Stimulated activated effector memory CD8-positive, alpha-beta T cell treated with anti-CD3 and anti-CD28 coated beads, Interleukin-12 subunit alpha, Interleukin-12 subunit beta, amount 100 ng/mL, for 72 hours (primary cell): Measurements from ENCODE around the gene MARK4.
A peak's percentile ranks its signal among the peaks of the same experiment; 100 is the strongest.
"Not testable (repeated sequence)": the region's sequence is repeated elsewhere in the genome, so short reads cannot be mapped to it uniquely, and the experiment has no call there.

Source experiments
- ATAC-seq: fragments of 150-1000 bp; cut with Tn5 transposase; 2 replicates; pipeline ENCODE4 v1.10.0; 2021
- DNase-seq, 2 donors: peaks; one replicate each; pipeline ENCODE4 v3.0.0; 2021 to 2022; ENCODE audit warnings: low spot score in 2 of 2
- H3K27ac Mint-ChIP-seq: one replicate; pipeline ENCODE4 v1.8.0; 2022; ENCODE audit warnings: mild to moderate bottlenecking, mixed read lengths
- H3K36me3 Mint-ChIP-seq: one replicate; pipeline ENCODE4 v1.8.0; 2022; ENCODE audit warnings: mild to moderate bottlenecking, mixed read lengths
- H3K4me1 Mint-ChIP-seq: one replicate; pipeline ENCODE4 v1.8.0; 2022; ENCODE audit warnings: mixed read lengths
- H3K4me3 Mint-ChIP-seq: one replicate; pipeline ENCODE4 v1.8.0; 2022; ENCODE audit warnings: mild to moderate bottlenecking, mixed read lengths
- H3K9me3 Mint-ChIP-seq: one replicate; pipeline ENCODE4 v1.8.0; 2022; ENCODE audit warnings: mixed read lengths

The MARK4 gene

DNA sequence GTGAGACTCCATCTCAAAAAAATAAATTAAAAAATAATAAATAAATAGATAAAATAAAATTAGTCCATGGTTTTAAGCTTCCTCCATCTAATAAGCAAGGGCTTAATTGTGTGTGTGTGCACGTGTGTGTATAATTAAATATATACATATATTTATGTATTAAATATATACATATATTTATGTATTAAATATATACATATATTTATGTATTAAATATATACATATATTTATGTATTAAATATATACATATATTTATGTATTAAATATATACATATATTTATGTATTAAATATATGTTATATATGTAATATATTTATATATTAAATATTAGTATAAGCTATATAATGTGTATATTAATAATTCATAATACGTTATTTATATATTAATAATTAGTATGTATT, 22.0 kb upstream of the MARK4 start:
- DNase-seq, H3K36me3 Mint-ChIP-seq, ATAC-seq, H3K4me3 Mint-ChIP-seq, H3K9me3 Mint-ChIP-seq, H3K4me1 Mint-ChIP-seq, H3K27ac Mint-ChIP-seq: not testable (repeated sequence)

DNA sequence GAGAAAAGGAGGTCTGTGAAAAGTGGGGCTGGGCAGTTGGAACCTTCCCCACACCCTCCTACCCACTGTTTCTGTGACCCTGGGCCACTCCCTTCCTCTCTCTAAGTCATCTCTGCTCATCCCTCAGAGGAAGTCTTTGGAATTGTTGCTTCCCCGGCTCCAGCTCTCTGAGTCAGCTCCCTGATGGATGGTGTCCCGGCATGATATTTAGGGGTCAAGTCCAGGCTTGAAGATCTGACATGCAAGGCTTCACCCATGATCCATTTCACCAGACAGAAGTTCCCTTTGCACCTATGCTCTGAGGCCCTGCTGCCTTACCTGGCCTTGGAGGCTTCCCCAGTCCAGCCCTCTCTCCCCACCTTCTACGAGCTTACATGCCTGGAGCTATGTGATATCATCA, 19.2 kb upstream of the MARK4 start:
- no peak for ATAC-seq
- no peak for DNase-seq
- Mint-ChIP-seq H3K36me3 (no peaks in the 10 kb centered on the region), H3K4me3 (no peak overlapping the region), H3K9me3 (no peaks in the 10 kb centered on the region), H3K4me1 (no peaks in the 10 kb centered on the region), H3K27ac (no peak overlapping the region)

DNA sequence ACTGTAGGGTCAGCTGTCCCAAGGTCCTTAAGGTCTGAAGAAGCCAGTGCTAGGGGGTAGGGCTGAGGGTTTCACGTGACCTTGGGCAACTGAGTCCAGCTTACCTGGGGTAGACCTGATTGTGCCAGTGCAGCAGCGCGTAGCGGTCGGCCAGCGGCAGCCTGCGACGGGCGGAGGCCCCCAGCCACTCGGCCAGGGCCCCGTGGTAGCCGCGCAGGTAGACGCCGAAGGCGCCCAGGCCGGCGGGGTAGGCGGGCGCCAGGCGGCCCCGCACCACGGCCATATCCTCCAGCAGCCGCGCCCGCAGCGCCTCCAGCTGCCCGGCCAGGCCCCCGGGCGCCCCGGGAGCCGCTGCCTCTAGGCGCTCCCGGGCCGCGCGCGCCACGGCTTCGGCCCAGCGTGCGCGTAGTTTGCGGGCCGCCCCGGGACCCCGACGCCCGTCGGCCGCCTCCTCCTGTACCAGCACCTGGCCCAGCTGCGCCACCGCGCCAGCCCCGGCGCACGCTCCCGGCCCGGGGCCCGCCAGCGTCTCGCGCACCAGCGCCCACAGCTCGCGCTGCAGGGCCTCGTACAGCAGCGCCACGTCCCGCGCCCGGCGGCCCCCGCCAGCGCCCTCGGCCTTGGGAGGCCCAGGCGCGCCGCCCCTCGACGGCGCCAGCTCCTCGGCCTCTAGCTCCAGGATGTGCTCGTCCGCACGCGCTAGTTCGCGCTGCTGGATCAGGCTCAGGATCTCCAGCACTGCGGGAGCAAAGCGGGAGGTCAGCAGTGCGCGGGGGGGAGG, 16.8 kb upstream of the MARK4 start:
- Mint-ChIP-seq H3K4me3 (no peak overlapping the region), H3K4me1 (no peaks in the 10 kb centered on the region), H3K27ac (no peak overlapping the region), H3K9me3 (no peaks in the 10 kb centered on the region), H3K36me3 (no peaks in the 10 kb centered on the region)
- ATAC-seq = no peak
- no peak for DNase-seq

DNA sequence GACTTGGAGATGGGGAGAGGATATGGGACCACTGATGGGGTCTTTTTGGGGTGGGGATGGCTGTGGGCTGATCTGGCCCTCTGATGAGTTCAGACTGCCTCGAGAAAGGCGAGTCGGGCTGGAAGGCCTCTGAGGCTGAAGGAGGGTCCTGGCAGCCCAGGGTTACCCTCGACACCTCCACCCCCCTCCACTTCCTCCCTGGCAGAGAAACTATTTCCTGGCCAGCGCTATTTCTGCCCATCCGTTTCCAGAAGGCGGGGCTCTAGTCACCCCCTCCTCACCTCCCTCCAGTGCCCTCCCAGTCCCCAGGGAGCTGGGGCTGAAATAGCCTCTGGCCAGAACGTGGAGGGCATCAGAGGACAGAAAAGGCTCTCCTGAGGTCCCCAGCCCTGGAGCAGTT, 15.6 kb upstream of the MARK4 start:
- no peaks in the 10 kb centered on the region for H3K9me3 Mint-ChIP-seq
- H3K27ac Mint-ChIP-seq = peak overlapping the region; percentile 63
- H3K4me3 Mint-ChIP-seq = no peak overlapping the region
- DNase-seq (no peak), ATAC-seq (no peak)
- H3K4me1 Mint-ChIP-seq = no peaks in the 10 kb centered on the region
- H3K36me3 Mint-ChIP-seq = no peaks in the 10 kb centered on the region

DNA sequence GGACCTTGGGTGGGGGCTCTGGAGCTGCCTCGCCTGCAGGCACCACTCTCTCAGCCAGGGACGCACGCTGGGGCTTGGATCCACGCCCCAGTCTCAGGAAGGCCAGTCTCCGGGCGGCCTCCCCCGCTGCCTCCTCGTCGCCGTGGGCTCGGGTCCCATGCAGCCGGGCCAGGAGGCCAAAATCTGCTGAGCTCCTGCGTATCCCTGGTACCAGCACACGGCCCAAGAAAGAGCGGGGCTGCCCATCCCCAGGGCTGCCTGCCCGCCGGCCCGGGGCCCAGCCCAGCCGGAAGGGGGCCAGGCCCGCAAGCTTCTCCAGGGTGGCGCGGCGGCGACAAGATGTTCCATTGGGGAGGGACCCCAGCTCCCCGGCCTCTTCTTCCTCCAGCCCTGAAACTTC, 12.5 kb upstream of the MARK4 start:
- no peak for ATAC-seq
- H3K27ac Mint-ChIP-seq = no peak overlapping the region

DNA sequence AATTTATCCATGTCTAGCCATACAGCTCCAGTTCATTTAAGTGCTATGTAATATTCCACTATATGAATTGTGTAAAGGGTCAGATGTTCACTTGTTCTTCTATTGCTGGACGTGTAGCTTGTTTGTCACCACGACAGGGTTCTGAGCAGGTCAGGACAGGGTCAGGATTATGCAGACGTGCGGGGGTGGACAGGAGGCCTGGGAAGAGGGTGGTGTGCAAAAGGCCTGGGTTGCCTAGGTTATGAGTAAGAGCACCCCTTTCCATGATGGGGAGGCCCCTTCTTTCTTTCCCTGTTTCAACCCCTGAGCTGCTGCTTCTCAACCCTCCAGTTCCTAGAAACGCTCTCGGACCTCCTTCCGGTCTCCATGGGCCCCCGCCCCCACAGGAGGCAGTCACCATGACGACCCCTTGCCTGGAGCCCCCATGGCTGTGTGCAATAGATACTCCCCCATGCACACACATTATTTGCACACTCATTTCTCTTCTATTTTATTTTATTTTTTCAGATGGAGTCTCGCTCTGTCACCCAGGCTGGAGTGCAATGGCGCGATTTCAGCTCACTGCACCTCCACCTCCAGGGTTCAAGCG, 7.8 kb upstream of the MARK4 start:
- Mint-ChIP-seq H3K4me1 (peaks cover 6% of the 10 kb centered on the region), H3K27ac (no peak overlapping the region), H3K4me3 (no peak overlapping the region), H3K9me3 (no peaks in the 10 kb centered on the region), H3K36me3 (no peaks in the 10 kb centered on the region)
- DNase-seq = no peak
- no peak for ATAC-seq

More for the DNA sequence above, 12.5 kb upstream of the MARK4 start:
- Mint-ChIP-seq H3K9me3 (no peaks in the 10 kb centered on the region), H3K36me3 (no peaks in the 10 kb centered on the region), H3K4me1 (peaks cover 5% of the 10 kb centered on the region), H3K4me3 (no peak overlapping the region)
- no peak for DNase-seq

DNA sequence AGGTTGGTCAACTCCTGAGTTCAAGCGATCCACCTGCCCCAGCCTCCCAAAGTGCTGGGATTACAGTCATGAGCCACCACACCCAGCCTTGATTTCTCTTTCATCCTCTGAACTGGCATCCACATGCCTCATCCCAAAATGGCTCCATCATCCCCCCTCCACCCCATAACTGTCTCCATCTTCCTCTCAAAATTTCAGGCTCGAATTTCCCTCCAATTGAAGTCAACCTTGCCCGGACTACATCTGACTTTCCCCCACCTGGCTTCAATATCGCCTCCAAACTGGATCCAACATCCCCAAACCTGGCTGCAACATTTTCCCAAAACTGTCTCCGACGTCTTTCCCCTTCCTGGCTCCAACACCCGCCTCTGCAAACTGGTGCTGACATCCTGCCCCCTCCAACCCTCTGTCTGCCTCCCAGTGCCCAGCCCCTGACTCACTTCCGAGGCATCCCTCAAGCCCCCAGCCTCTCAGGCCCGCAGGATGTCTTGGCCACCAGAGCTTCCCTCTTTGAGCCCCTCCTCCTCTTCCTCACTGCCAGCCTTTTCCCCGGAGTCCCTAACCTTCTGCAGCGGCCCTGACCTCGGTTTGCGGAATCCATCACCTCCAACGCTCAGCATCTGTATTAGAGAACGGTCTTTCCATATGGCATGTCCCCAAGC, 6.8 kb upstream of the MARK4 start:
- no peaks in the 10 kb centered on the region for H3K36me3 Mint-ChIP-seq

DNA sequence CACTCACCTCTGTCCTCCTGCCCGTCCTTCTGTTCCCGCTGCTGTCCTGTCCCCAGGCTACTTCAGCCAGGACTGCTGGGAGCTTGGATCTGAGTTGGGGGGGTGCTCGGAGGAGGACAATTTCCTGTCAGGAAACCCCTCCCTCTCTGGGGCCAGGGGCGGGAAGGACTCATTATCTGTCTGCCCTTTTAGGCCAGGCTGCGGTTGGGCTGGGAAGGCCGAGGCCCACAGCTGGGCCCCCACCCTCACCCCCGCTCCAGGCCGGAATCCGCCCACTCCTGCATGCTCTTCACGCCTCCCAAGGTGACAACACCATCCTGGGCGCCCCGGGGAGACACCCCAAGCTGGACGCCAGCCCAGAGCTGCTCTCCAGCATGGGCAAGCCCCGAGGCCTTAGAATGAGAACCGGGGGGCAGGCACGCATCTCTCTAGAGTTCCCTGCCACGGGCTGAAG, 5.7 kb upstream of the MARK4 start, which contains the start of gene EXOC3L2:
TSS of gene EXOC3L2 (minus strand) at position 74 of the 454 bp plus-strand sequence. CDS start 6,362 bp downstream, outside the sequence.
- H3K4me3 Mint-ChIP-seq = no peak within 1 kb of the TSS
- no peak within 1 kb of the TSS for H3K27ac Mint-ChIP-seq
- ATAC-seq (no peak), DNase-seq (no peak)
- no peaks in the 10 kb centered on the region for H3K36me3 Mint-ChIP-seq
- H3K9me3 Mint-ChIP-seq = no peaks in the 10 kb centered on the region
- H3K4me1 Mint-ChIP-seq = peaks cover 13% of the 10 kb centered on the region

More for the DNA sequence above, 6.8 kb upstream of the MARK4 start:
- H3K4me1 Mint-ChIP-seq = peaks cover 10% of the 10 kb centered on the region
- H3K27ac Mint-ChIP-seq = no peak overlapping the region
- no peaks in the 10 kb centered on the region for H3K9me3 Mint-ChIP-seq
- H3K4me3 Mint-ChIP-seq = no peak overlapping the region
- DNase-seq (no peak), ATAC-seq (no peak)

DNA sequence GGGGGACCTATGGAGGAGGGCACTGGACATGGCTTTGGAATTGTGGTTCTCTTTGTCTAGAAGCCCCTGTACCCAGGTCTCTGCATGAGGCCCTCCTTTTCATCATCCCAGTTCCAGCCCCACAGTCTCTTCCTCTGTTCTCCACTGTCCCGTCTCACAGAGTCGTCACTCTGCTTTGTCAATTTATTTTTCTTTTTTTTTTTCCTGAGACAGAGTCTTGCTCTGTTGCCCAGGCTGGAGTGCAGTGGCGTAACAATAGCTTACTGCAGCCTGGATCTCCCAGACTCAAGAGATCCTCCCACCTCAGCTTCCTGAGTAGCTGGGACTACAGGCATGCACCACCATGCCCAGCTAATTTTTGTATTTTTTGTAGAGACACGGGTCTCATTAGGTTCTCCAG, 5.2 kb upstream of the MARK4 start:
- Mint-ChIP-seq H3K27ac (no peak overlapping the region), H3K4me1 (peaks cover 17% of the 10 kb centered on the region), H3K9me3 (no peaks in the 10 kb centered on the region), H3K36me3 (no peaks in the 10 kb centered on the region), H3K4me3 (no peak overlapping the region)
- ATAC-seq (no peak), DNase-seq (no peak)

DNA sequence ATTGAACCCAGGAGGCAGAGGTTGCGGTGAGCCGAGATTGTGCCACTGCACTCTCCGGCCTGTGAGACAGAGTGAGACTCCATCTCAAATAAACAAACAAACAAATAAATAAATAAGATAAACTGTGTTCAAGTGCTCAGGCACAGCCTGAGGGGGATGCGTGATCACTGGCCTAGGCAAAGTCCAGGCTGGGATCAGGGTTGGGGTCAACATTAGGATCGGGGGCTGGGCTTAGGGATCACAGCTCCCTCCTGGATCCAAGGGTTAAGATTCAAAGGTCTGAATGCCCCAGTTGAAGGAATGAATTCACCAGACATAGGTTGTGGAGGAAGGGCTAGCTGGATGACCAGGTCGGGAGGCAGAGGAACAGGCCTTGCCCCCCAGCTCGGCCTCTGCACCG, 3.9 kb upstream of the MARK4 start:
- peaks cover under 1% of the 10 kb centered on the region for H3K36me3 Mint-ChIP-seq
- no peak overlapping the region for H3K4me3 Mint-ChIP-seq
- H3K27ac Mint-ChIP-seq = no peak overlapping the region
- ATAC-seq = no peak
- peaks cover 22% of the 10 kb centered on the region for H3K4me1 Mint-ChIP-seq
- no peaks in the 10 kb centered on the region for H3K9me3 Mint-ChIP-seq
- DNase-seq = no peak

DNA sequence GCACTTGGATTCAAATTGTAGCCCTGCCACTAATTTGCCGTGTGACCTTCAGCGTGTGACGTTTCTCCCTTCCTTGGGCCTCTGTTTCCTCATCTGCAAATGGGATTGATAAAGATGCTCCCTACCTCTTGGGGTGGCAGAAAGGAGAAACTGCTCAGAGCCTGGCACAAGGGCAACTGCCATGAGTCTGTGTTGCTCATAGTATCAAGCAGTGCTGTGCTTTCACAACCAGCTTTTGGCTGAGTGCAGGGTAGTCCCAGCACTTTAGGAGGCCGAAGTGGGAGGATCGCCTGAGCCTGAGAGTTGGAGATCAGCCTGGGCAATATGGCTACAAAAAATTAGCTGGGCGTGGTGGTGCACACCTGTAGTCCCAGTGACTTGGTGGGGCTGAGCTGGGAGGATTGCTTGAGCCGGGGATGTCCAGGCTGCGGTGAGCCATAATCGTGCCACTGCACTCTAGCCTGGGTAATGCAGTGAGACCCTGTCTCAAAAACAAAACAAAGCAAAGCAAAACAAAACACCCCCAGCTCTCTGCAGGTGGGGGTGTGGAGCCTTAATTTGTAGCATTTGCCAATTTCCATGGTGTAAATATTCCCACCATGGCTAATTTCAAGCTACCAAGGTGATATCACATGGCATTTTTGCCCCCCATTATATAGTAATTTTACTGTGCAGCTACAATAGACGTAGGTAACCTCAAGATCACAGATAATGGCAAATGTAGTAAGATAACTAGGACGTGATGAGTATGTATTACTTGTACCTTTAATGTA, 1.6 kb upstream of the MARK4 start:
- ATAC-seq (no peak), DNase-seq (no peak)
- Mint-ChIP-seq H3K4me1 (peaks cover 40% of the 10 kb centered on the region), H3K27ac (no peak overlapping the region), H3K9me3 (no peaks in the 10 kb centered on the region), H3K36me3 (peaks cover 18% of the 10 kb centered on the region), H3K4me3 (peak overlapping the region; percentile 58)

DNA sequence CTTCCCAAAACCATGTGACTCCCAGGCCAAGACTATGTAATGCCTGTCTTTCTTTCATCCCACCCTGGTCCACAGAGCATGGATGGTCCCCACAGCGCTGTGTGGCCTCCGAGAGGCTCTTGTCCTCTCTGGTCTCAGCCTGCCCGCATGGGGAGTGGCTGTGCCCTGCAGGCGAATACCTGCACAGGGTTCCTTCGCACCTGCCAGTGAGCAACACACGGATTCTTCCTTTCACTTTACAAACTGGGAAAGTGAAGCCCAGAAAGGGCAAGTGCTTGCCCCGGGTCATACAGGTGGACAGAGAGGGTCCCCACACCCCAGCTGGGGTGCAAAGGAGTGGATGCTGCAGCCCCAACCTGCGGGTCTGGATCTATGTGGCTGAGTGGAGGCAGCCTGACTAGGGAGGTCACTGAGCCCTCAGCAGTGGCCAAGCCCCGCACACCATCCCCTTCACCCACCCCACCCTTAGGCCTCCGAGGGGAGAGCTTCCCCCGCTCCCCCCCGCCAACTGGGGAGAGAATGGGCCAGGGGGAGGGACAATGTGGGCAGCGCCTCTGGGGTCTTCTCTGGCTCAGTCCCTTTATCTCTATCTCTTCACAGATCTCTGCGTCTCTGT, 747 bp upstream of the MARK4 start:
- peaks cover 47% of the 10 kb centered on the region for H3K4me1 Mint-ChIP-seq

DNA sequence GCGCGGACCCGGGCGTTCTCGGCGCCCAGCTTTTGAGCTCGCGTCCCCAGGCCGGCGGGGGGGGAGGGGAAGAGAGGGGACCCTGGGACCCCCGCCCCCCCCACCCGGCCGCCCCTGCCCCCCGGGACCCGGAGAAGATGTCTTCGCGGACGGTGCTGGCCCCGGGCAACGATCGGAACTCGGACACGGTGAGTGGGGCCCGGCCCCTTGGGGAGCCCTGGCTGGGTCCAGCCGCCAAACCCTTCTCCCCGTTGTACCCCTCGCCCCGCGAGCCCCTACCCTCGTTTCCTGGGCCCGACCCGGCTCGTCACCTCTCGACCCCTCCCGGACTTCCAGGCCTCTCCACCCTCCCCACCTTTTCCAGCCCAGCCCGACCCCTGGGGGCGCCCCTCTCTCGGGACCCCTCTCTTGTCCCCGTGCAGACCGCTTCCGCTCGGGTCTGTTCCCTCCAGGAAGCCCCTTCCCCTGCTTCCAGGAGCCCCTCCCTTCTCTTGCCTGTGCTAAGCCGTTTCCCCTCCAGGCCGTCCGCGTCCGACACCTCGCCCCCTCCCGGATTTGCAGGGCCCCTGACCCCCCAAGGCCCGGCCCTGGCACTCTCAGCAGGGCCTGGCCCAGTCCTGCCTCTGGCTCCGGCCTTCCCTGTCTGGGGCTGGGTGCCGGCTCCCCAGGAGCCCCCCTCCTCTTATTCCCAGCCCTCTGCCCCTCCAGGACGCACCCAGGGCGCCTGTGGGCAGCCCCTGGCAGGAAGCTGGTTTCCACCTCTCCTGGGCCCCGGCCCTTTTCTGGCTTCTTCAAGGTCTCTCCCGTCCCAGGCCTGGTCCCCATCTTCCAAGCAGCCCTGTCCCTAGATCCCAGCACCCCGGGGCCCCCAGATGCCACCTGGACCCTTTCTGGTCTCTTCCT, 632 bp downstream of the MARK4 start:
- Mint-ChIP-seq H3K4me1 (peaks cover 59% of the 10 kb centered on the region), H3K36me3 (peaks cover 18% of the 10 kb centered on the region), H3K4me3 (peak overlapping the region; percentile 75), H3K27ac (peak overlapping the region; percentile 94), H3K9me3 (no peaks in the 10 kb centered on the region)
- ATAC-seq (peak; percentile 52), DNase-seq (peak in 1 of 2 donors; percentile 63)

More for the DNA sequence above, 747 bp upstream of the MARK4 start:
- peak overlapping the region; percentile 84 for H3K27ac Mint-ChIP-seq
- H3K9me3 Mint-ChIP-seq = no peaks in the 10 kb centered on the region
- no peak for DNase-seq
- peak overlapping the region; percentile 75 for H3K4me3 Mint-ChIP-seq
- no peak for ATAC-seq
- H3K36me3 Mint-ChIP-seq = peaks cover 18% of the 10 kb centered on the region
